Endothelial cell of umbilical vein (primary cell): ENCODE data around the gene CTBP1. TPM values are rescaled to one million over a fixed set of nuclear protein-coding genes. Genes with fewer than 3 reads are reported as not detected.

Source experiments
- BruUV-seq: library from RNA; stranded (reverse); fragments of 400-500 nt; replicated peaks from 2 replicates; lab custom pipeline; 2021; lab: Mats Ljungman, UMichigan
- CTCF ChIA-PET: fragments of 300-600, 350-600 bp; sonication (Branson Sonifier 250); formaldehyde crosslinking; loops from one replicate; lab custom pipeline; 2021; ENCODE audit warnings: antibody characterized with exemption, inconsistent platforms; lab: Charles Lee
- POLR2A ChIA-PET: fragments of 300-600, 350-600 bp; sonication (Branson Sonifier 250); formaldehyde crosslinking; loops from one replicate; lab custom pipeline; 2021; ENCODE audit warnings: antibody characterized with exemption, inconsistent platforms; lab: Charles Lee
- DNase-seq: peaks from one replicate; pipeline ENCODE4 v3.0.0-alpha.2; 2011; ENCODE audit warnings: low read depth, low spot score
- FAIRE-seq: peaks from 2 replicates; lab custom pipeline; 2011; peaks lifted over from hg19 to GRCh38; lab: Jason Lieb, UNC
- H2AFZ ChIP-seq: 2 replicates; pipeline ENCODE4 v1.6.0; 2012; ENCODE audit warnings: low read depth, low read length, control low read depth, inconsistent platforms
- H3K27ac ChIP-seq: 2 replicates; pipeline ENCODE4 v1.5.1; 2011; ENCODE audit warnings: low read depth, mild to moderate bottlenecking, control low read depth, low read length, moderate library complexity; ENCODE audit not compliant: insufficient read depth
- H3K27me3 ChIP-seq, 2 experiments: 2 replicates each; pipeline versions ENCODE4 v1.6.0 to v1.6.1; 2011; ENCODE audit warnings: low read length in 2 of 2, mixed read lengths in 1 of 2; ENCODE audit not compliant: control insufficient read depth in 2 of 2, insufficient read depth in 2 of 2
- H3K36me3 ChIP-seq, 2 experiments: 2 replicates in 1 of 2; 3 replicates in 1 of 2; pipeline ENCODE4 v1.5.1; 2011; ENCODE audit warnings: low read length in 2 of 2, mild to moderate bottlenecking in 1 of 2, moderate library complexity in 1 of 2; ENCODE audit not compliant: control insufficient read depth in 2 of 2, insufficient read depth in 2 of 2; ENCODE audit errors: extremely low read depth in 1 of 2
- H3K4me1 ChIP-seq: 3 replicates; pipeline ENCODE4 v1.5.1; 2011; ENCODE audit warnings: mild to moderate bottlenecking, low read length; ENCODE audit not compliant: control insufficient read depth, insufficient read depth; ENCODE audit errors: extremely low read depth
- H3K4me2 ChIP-seq: 2 replicates; pipeline ENCODE4 v1.6.1; 2011; ENCODE audit warnings: low read length, control low read depth, mixed read lengths; ENCODE audit not compliant: insufficient read depth
- H3K4me3 ChIP-seq, 3 experiments: fragments of 200-600 bp in 1 of 3; sonication (generic), shearing (Covaris generic) in 1 of 3; replicated peaks in 1 of 3; 2 replicates each; pipeline ENCODE4 v1.5.1; 2011 to 2016; ENCODE audit warnings: control low read depth in 3 of 3, low read length in 3 of 3, mild to moderate bottlenecking in 2 of 3, inconsistent platforms in 1 of 3, low read depth in 1 of 3, moderate library complexity in 1 of 3; ENCODE audit not compliant: insufficient read depth in 1 of 3
- H3K79me2 ChIP-seq: 2 replicates; pipeline ENCODE4 v1.6.0; 2012; ENCODE audit warnings: low read length, inconsistent platforms; ENCODE audit not compliant: control insufficient read depth, insufficient read depth
- H3K9ac ChIP-seq: replicated peaks from 2 replicates; pipeline ENCODE3; 2011; ENCODE audit warnings: low read length, control low read depth; ENCODE audit not compliant: insufficient read depth; ENCODE audit errors: extremely low read depth
- H3K9me1 ChIP-seq: replicated peaks from 3 replicates; pipeline ENCODE4 v1.6.0; 2011; ENCODE audit warnings: mild to moderate bottlenecking, low read length; ENCODE audit not compliant: control insufficient read depth, insufficient read depth; ENCODE audit errors: extremely low read depth
- H3K9me3 ChIP-seq: replicated peaks from 2 replicates; pipeline ENCODE4 v1.5.1; 2012; ENCODE audit warnings: low read length, inconsistent platforms; ENCODE audit not compliant: control insufficient read depth, insufficient read depth
- H4K20me1 ChIP-seq: replicated peaks from 2 replicates; pipeline ENCODE3; 2011; ENCODE audit warnings: mild to moderate bottlenecking, low read length; ENCODE audit not compliant: control insufficient read depth, insufficient read depth; ENCODE audit errors: extremely low read depth
- EZH2 ChIP-seq: IDR thresholded peaks from 2 replicates; pipeline ENCODE4 v1.6.1; 2012; ENCODE audit warnings: borderline replicate concordance, low read depth, mild to moderate bottlenecking, moderate library complexity, low read length, inconsistent platforms; ENCODE audit not compliant: severe bottlenecking
- FOS ChIP-seq: IDR thresholded peaks from 2 replicates; pipeline ENCODE4 v1.6.1; 2011; ENCODE audit warnings: mild to moderate bottlenecking, low read length, moderate library complexity, borderline replicate concordance; ENCODE audit not compliant: insufficient read depth
- GATA2 ChIP-seq: IDR thresholded peaks from 2 replicates; pipeline ENCODE4 v1.7.0; 2011; ENCODE audit warnings: low read depth, mild to moderate bottlenecking, moderate library complexity, mixed read lengths, low read length; ENCODE audit not compliant: insufficient read length, insufficient read depth
- JUN ChIP-seq: IDR thresholded peaks from 2 replicates; pipeline ENCODE4 v1.6.1; 2011; ENCODE audit warnings: borderline replicate concordance, low read depth; ENCODE audit not compliant: insufficient read length, insufficient read depth
- MYC ChIP-seq: IDR thresholded peaks from one replicate; pipeline ENCODE4 v1.6.1; 2011; ENCODE audit warnings: mild to moderate bottlenecking, low read depth, low read length
- POLR2A ChIP-seq: IDR thresholded peaks from 2 replicates; pipeline ENCODE4 v1.6.1; 2012; ENCODE audit warnings: low read depth, mild to moderate bottlenecking, control low read depth, low read length
- POLR2AphosphoS5 ChIP-seq: IDR thresholded peaks from 2 replicates; pipeline ENCODE4 v1.6.1; 2012; ENCODE audit warnings: low read depth, mild to moderate bottlenecking, control low read depth, low read length, moderate library complexity; ENCODE audit not compliant: insufficient read depth
- dilution Hi-C: fragments of 300-500 bp; cut with MboI; formaldehyde crosslinking; loops from one replicate; pipeline ENCODE4 v1.15.0; 2019; ENCODE audit warnings: low sequenced_read_pairs; ENCODE audit not compliant: extremely low pct_ligation_motif_present
- intact Hi-C: fragments of 100-400 bp; cut with micrococcal nuclease; formaldehyde crosslinking; loops from one replicate; pipeline ENCODE4 v1.10.0; 2022
- polyA plus RNA-seq, 4 experiments: library from polyadenylated mRNA; depleted of rRNA in 3 of 4; stranded (reverse) in 3 of 4; unstranded in 1 of 4; fragments of >200 nt; gene quantifications; 2 replicates each; pipeline versions ENCODE4 v1.2.1 to v1.2.3, GENCODE V29; 2011 to 2012; ENCODE audit warnings: missing spikeins in 1 of 4
- total RNA-seq: library from RNA; stranded (reverse); gene quantifications from 2 replicates; pipeline ENCODE4 v1.2.3, GENCODE V29; 2021
- TF ChIP-seq, protein P1 (sequence below): IDR thresholded peaks from 2 replicates; pipeline ENCODE4 v1.6.1; 2011; ENCODE audit not compliant: insufficient read depth, insufficient read length
- TF ChIP-seq, protein P2 (sequence below), 2 donors: IDR thresholded peaks; 1 replicate in 1 of 2; 2 replicates in 1 of 2; pipeline ENCODE4 v1.5.1; 2011; ENCODE audit warnings: low read length in 2 of 2, mild to moderate bottlenecking in 2 of 2, moderate library complexity in 2 of 2, control low read depth in 1 of 2, inconsistent platforms in 1 of 2, low read depth in 1 of 2; ENCODE audit not compliant: insufficient read depth in 1 of 2; ENCODE audit errors: extremely low read depth in 1 of 2

CTBP1 gene
- total and polyA plus RNA-seq, 2 donors (not counting 3 experiments of a cell fraction or from before 2014, with no cell fraction given), result 165 to 167 TPM

DNA sequence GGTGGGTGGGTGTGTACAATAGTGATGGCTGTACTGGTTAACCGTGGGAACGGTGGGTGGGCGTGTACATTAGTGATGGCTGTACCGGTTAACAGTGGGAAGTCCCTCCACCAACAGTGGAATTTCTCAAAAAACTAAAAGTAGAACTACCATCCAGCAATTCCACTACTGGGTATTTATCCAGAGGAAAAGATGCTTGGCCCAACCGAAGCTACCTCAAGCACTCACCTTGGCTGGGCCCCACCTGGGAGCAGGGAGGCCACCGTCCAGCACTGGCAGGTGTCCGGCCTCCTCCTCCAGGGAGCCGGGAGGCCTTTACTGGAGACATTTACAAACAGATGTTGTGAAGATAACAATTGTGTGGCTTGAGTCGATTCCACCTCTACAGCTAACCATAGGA is 34.8 kb upstream of the CTBP1 start:
- no peak overlapping the region for H2AFZ ChIP-seq
- no peaks in the 10 kb centered on the region for H3K9me3 ChIP-seq
- H3K4me2 ChIP-seq, result no peak overlapping the region
- POLR2A ChIA-PET, result no interaction called here
- no peak for FAIRE-seq
- no peaks in the 10 kb centered on the region for H3K27me3 ChIP-seq
- no peak for DNase-seq
- TF ChIP-seq JUN, result no peak
- TF ChIP-seq MYC, result no peak
- no peak for TF ChIP-seq FOS
- TF ChIP-seq GATA2, result no peak
- TF ChIP-seq, protein P1, sequence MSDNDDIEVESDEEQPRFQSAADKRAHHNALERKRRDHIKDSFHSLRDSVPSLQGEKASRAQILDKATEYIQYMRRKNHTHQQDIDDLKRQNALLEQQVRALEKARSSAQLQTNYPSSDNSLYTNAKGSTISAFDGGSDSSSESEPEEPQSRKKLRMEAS, result no peak
- no peak for TF ChIP-seq EZH2
- TF ChIP-seq, protein P2, sequence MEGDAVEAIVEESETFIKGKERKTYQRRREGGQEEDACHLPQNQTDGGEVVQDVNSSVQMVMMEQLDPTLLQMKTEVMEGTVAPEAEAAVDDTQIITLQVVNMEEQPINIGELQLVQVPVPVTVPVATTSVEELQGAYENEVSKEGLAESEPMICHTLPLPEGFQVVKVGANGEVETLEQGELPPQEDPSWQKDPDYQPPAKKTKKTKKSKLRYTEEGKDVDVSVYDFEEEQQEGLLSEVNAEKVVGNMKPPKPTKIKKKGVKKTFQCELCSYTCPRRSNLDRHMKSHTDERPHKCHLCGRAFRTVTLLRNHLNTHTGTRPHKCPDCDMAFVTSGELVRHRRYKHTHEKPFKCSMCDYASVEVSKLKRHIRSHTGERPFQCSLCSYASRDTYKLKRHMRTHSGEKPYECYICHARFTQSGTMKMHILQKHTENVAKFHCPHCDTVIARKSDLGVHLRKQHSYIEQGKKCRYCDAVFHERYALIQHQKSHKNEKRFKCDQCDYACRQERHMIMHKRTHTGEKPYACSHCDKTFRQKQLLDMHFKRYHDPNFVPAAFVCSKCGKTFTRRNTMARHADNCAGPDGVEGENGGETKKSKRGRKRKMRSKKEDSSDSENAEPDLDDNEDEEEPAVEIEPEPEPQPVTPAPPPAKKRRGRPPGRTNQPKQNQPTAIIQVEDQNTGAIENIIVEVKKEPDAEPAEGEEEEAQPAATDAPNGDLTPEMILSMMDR (IDR thresholded peaks at IDR 0.05; ENCODE audit: extremely low read depth in 1 of 2, insufficient read depth in 1 of 2, low read depth in 1 of 2, low read length in 2 of 2), result no peak
- TF ChIP-seq POLR2A, result no peak
- no peak for TF ChIP-seq POLR2AphosphoS5
- no peaks in the 10 kb centered on the region for H4K20me1 ChIP-seq
- peaks cover 2% of the 10 kb centered on the region for H3K4me1 ChIP-seq
- H3K4me3 ChIP-seq, result no peak overlapping the region
- no peaks in the 10 kb centered on the region for H3K9me1 ChIP-seq
- no peaks in the 10 kb centered on the region for H3K79me2 ChIP-seq
- H3K36me3 ChIP-seq, result no peaks in the 10 kb centered on the region
- dilution Hi-C loops (no loop called here), intact Hi-C loops (no loop called here)
- CTCF ChIA-PET, result interaction anchor here (0.8 kb wide), 1 partner anchor 15 kb away, joined by 3 read pairs; no protein-coding TSS in a partner anchor
- no TSS peak for BruUV-seq
- H3K27ac ChIP-seq, result no peak overlapping the region
- no peak overlapping the region for H3K9ac ChIP-seq
